HCT116 (cell line): Measurements from ENCODE around the gene PRELID1. TPM values are rescaled to one million over a fixed set of nuclear protein-coding genes. Genes with fewer than 3 reads are reported as not detected.

Experiments used
- ATAC-seq: fragments of 200-7000 bp; cut with Tn5 transposase; 2 replicates; pipeline ENCODE4 v1.9.1; 2020; ENCODE audit warnings: mild to moderate bottlenecking, moderate library complexity
- BruUV-seq: library from RNA; stranded (reverse); fragments of 400-500 nt; replicated peaks from 2 replicates; lab custom pipeline; 2021; lab: Mats Ljungman, UMichigan
- CTCF ChIA-PET: fragments of 300-600 bp; sonication (Branson Sonifier 250); formaldehyde crosslinking; loops from one replicate; lab custom pipeline; 2021; ENCODE audit warnings: antibody characterized with exemption; lab: Charles Lee
- POLR2A ChIA-PET: fragments of 300-600, 350-600 bp; sonication (Branson Sonifier 250); formaldehyde crosslinking; loops from one replicate; lab custom pipeline; 2021; ENCODE audit warnings: antibody characterized with exemption; lab: Charles Lee
- RAD21 ChIA-PET, 2 experiments: fragments of 300-600 bp; sonication (Branson Sonifier 250); formaldehyde crosslinking; loops; one replicate each; lab custom pipeline; 2023; ENCODE audit warnings: low total read pairs in 2 of 2; ENCODE audit not compliant: uncharacterized antibody in 2 of 2, unreplicated experiment in 2 of 2, low non-redundant PET in 1 of 2; lab: Charles Lee
- DNase-seq: peaks from one replicate; pipeline ENCODE4 v3.0.0-alpha.2; 2010; ENCODE audit warnings: low read depth, low spot score
- H2AFZ ChIP-seq: fragments of 200-600 bp; shearing (Covaris generic), sonication (generic); 2 replicates; pipeline ENCODE4 v1.6.1; 2017; ENCODE audit warnings: low read depth, mixed run types, mixed read lengths, antibody characterized with exemption, low read length; ENCODE audit not compliant: poor library complexity, severe bottlenecking
- H3K27ac ChIP-seq: 2 replicates; pipeline ENCODE4 v1.5.1; 2012; ENCODE audit warnings: low read depth, low read length
- H3K27me3 ChIP-seq: fragments of 200-600 bp; sonication (generic); 2 replicates; pipeline ENCODE4 v1.6.1; 2016; ENCODE audit warnings: mixed run types, low read length, mixed read lengths; ENCODE audit not compliant: insufficient read depth
- H3K36me3 ChIP-seq, 2 experiments: fragments of 200-500 bp in 1 of 2; fragments of 200-600 bp in 1 of 2; sonication (Bioruptor generic) in 1 of 2; sonication (generic) in 1 of 2; 2 replicates each; pipeline versions ENCODE4 v1.5.1 to v1.6.1; 2014 to 2016; ENCODE audit warnings: low read length in 2 of 2, inconsistent platforms in 1 of 2, mixed read lengths in 1 of 2, mixed run types in 1 of 2; ENCODE audit not compliant: insufficient read depth in 2 of 2, control insufficient read depth in 1 of 2
- H3K4me1 ChIP-seq, 2 experiments: fragments of 200-600 bp in 1 of 2; sonication (generic) in 1 of 2; 2 replicates each; pipeline versions ENCODE4 v1.5.1 to v1.6.1; 2012 to 2017; ENCODE audit warnings: low read length in 2 of 2, inconsistent platforms in 1 of 2, mild to moderate bottlenecking in 1 of 2, mixed read lengths in 1 of 2, mixed run types in 1 of 2, moderate library complexity in 1 of 2; ENCODE audit not compliant: insufficient read depth in 2 of 2, control insufficient read depth in 1 of 2
- H3K4me2 ChIP-seq: fragments of 200-600 bp; sonication (generic); 2 replicates; pipeline ENCODE4 v1.6.1; 2017; ENCODE audit warnings: mixed run types, low read length, mixed read lengths
- H3K4me3 ChIP-seq, 2 experiments: fragments of 200-600 bp in 1 of 2; sonication (generic) in 1 of 2; replicated peaks in 1 of 2; 2 replicates each; pipeline ENCODE4 v1.5.1; 2011 to 2016; ENCODE audit warnings: low read length in 2 of 2, control low read depth in 1 of 2, low read depth in 1 of 2, mild to moderate bottlenecking in 1 of 2, mixed read lengths in 1 of 2, mixed run types in 1 of 2
- H3K79me2 ChIP-seq: fragments of 200-600 bp; sonication (generic); 2 replicates; pipeline ENCODE4 v1.6.1; 2017; ENCODE audit warnings: mild to moderate bottlenecking, mixed run types, low read length, moderate library complexity, mixed read lengths; ENCODE audit not compliant: insufficient read depth
- H3K9ac ChIP-seq: fragments of 200-600 bp; sonication (generic); 2 replicates; pipeline ENCODE4 v1.6.1; 2016; ENCODE audit warnings: low read length, mixed read lengths
- H3K9me2 ChIP-seq: fragments of 200-600 bp; sonication (generic), shearing (Covaris generic); 2 replicates; pipeline ENCODE4 v1.6.1; 2017; ENCODE audit warnings: mixed run types, mild to moderate bottlenecking, moderate library complexity; ENCODE audit not compliant: insufficient read depth
- H3K9me3 ChIP-seq, 2 experiments: fragments of 200-500 bp in 1 of 2; fragments of 200-600 bp in 1 of 2; sonication (Bioruptor generic) in 1 of 2; sonication (generic) in 1 of 2; 2 replicates each; pipeline ENCODE4 v1.6.1; 2014 to 2017; ENCODE audit warnings: low read length in 2 of 2, mixed read lengths in 2 of 2, inconsistent platforms in 1 of 2, low read depth in 1 of 2, mild to moderate bottlenecking in 1 of 2, mixed run types in 1 of 2, moderate library complexity in 1 of 2; ENCODE audit not compliant: control insufficient read depth in 1 of 2, insufficient read depth in 1 of 2
- H4K20me1 ChIP-seq: fragments of 200-600 bp; sonication (generic), shearing (Covaris generic); 2 replicates; pipeline ENCODE4 v1.6.1; 2017; ENCODE audit warnings: mixed run types, mild to moderate bottlenecking, moderate library complexity; ENCODE audit not compliant: insufficient read depth
- EGR1 ChIP-seq: IDR thresholded peaks from 2 replicates; pipeline ENCODE4 v1.6.1; 2012; ENCODE audit warnings: low read depth
- EZH2 ChIP-seq: fragments of 200-600 bp; sonication (generic); IDR thresholded peaks from 2 replicates; pipeline ENCODE4 v1.6.1; 2017; ENCODE audit warnings: antibody characterized with exemption, mixed run types
- EZH2phosphoT487 ChIP-seq: fragments of 200-600 bp; IDR thresholded peaks from 2 replicates; pipeline ENCODE4 v1.6.1; 2018; ENCODE audit warnings: antibody characterized with exemption, borderline replicate concordance
- FOSL1 ChIP-seq: IDR thresholded peaks from 2 replicates; pipeline ENCODE4 v1.6.1; 2012; ENCODE audit warnings: low read depth
- JUND ChIP-seq: IDR thresholded peaks from 2 replicates; pipeline ENCODE4 v1.6.1; 2012
- SRF ChIP-seq: IDR thresholded peaks from 2 replicates; pipeline ENCODE4 v1.6.1; 2012; ENCODE audit warnings: low read depth
- ZBTB33 ChIP-seq: IDR thresholded peaks from 2 replicates; pipeline ENCODE4 v1.6.1; 2011; ENCODE audit warnings: mild to moderate bottlenecking, low read length, moderate library complexity; ENCODE audit not compliant: insufficient replicate concordance; ENCODE audit errors: extremely low read depth
- ZNF274 ChIP-seq: fragments of 200-500 bp; sonication (Bioruptor generic); IDR thresholded peaks from 2 replicates; pipeline ENCODE4 v1.6.1; 2014; ENCODE audit warnings: mild to moderate bottlenecking, low read depth, low read length, inconsistent platforms
- intact Hi-C: fragments of 100-400 bp; cut with micrococcal nuclease; formaldehyde crosslinking; loops from 2 replicates; pipeline ENCODE4 v1.10.0; 2022
- total RNA-seq: library from RNA; stranded (reverse); gene quantifications from one replicate; pipeline ENCODE4 v1.2.1, GENCODE V29; 2021; ENCODE audit not compliant: unreplicated experiment

The PRELID1 gene
- total RNA-seq, 1 experiment from 2014 or later = 223 TPM

GRCh38 chr5:177330991-177331842 lies 27.6 kb downstream of the PRELID1 start (continued):
- TF ChIP-seq ZNF274 (no peak), SRF (no peak), FOSL1 (no peak), ZBTB33 (no peak), EZH2 (no peak), EGR1 (no peak), JUND (no peak)

- H3K4me3 ChIP-seq = no peak overlapping the region
- no peak for TF ChIP-seq EZH2phosphoT487
- no peaks in the 10 kb centered on the region for H3K9me2 ChIP-seq
- no peaks in the 10 kb centered on the region for H3K79me2 ChIP-seq
- H2AFZ ChIP-seq = no peak overlapping the region
- POLR2A ChIA-PET = no interaction called here
- BruUV-seq = no TSS peak
- no peaks in the 10 kb centered on the region for H4K20me1 ChIP-seq
- DNase-seq (no peak), ATAC-seq (no peak)
- H3K9me3 ChIP-seq = no peaks in the 10 kb centered on the region
- H3K27ac ChIP-seq = no peak overlapping the region
- no peaks in the 10 kb centered on the region for H3K4me1 ChIP-seq
- H3K9ac ChIP-seq = no peak overlapping the region
- H3K27me3 ChIP-seq = no peaks in the 10 kb centered on the region
- CTCF ChIA-PET = no interaction called here
- no peak overlapping the region for H3K4me2 ChIP-seq
- RAD21 ChIA-PET = no interaction called here
- intact Hi-C loops = no loop called here
- H3K36me3 ChIP-seq = peaks cover 20 to 23% of the 10 kb centered on the region in 2 experiments; a peak in 3 of 4 replicates
Observed at GRCh38 chr5:177332031-177332895, 28.7 kb downstream of the PRELID1 start.
